GM12878 (cell line): ENCODE measurements around the gene SLC22A23. TPM values are rescaled to one million over a fixed set of nuclear protein-coding genes. Genes with fewer than 3 reads are reported as not detected.

ENCODE experiments used
- CTCF ChIP-seq, 3 experiments: IDR thresholded peaks in 2 of 3; conservative IDR thresholded peaks in 1 of 3; 2 replicates each; pipeline ENCODE4 v1.5.1; 2011; ENCODE audit warnings: low read depth in 3 of 3, low read length in 3 of 3, mild to moderate bottlenecking in 3 of 3, control low read depth in 2 of 3, moderate library complexity in 2 of 3, inconsistent platforms in 1 of 3, mixed read lengths in 1 of 3; ENCODE audit not compliant: control insufficient read depth in 2 of 3, insufficient read depth in 1 of 3; ENCODE audit errors: extremely low read depth in 1 of 3
- FOS ChIP-seq: IDR thresholded peaks from 3 replicates; pipeline ENCODE4 v1.6.1; 2011; ENCODE audit warnings: borderline replicate concordance; ENCODE audit not compliant: insufficient read length; ENCODE audit errors: extremely low read depth
- GABPA ChIP-seq: IDR thresholded peaks from 2 replicates; pipeline ENCODE4 v1.6.1; 2014; ENCODE audit warnings: antibody characterized with exemption, low read depth, mild to moderate bottlenecking, inconsistent platforms
- IKZF2 ChIP-seq, 2 experiments: fragments of 450-650 bp; IDR thresholded peaks; 2 replicates each; pipeline ENCODE4 v1.6.1; 2017; ENCODE audit warnings: mild to moderate bottlenecking in 2 of 2, moderate library complexity in 2 of 2
- MTA2 ChIP-seq: fragments of 450-650 bp; IDR thresholded peaks from 2 replicates; pipeline ENCODE4 v1.6.1; 2016; ENCODE audit warnings: low read depth, mild to moderate bottlenecking, moderate library complexity
- MTA3 ChIP-seq: IDR thresholded peaks from 2 replicates; pipeline ENCODE4 v1.6.1; 2012; ENCODE audit warnings: low read length, inconsistent platforms, borderline replicate concordance
- NFYA ChIP-seq: IDR thresholded peaks from 2 replicates; pipeline ENCODE4 v1.6.1; 2011; ENCODE audit warnings: low read depth, mild to moderate bottlenecking, low read length, improper control_type of control experiment, borderline replicate concordance
- NFYB ChIP-seq: IDR thresholded peaks from 2 replicates; pipeline ENCODE4 v1.6.1; 2011; ENCODE audit warnings: low read depth, mild to moderate bottlenecking, low read length, improper control_type of control experiment, moderate library complexity; ENCODE audit not compliant: insufficient read depth
- NR2F1 ChIP-seq: fragments of 450-650 bp; conservative IDR thresholded peaks from 2 replicates; pipeline ENCODE4 v1.6.1; 2017; ENCODE audit warnings: mild to moderate bottlenecking
- NRF1 ChIP-seq: conservative IDR thresholded peaks from 2 replicates; pipeline ENCODE4 v1.6.1; 2011; ENCODE audit warnings: mild to moderate bottlenecking, low read depth, low read length, improper control_type of control experiment
- POLR2AphosphoS2 ChIP-seq: IDR thresholded peaks from 2 replicates; pipeline ENCODE4 v1.6.1; 2011; ENCODE audit warnings: low read depth, mild to moderate bottlenecking, low read length, improper control_type of control experiment, moderate library complexity
- POLR2AphosphoS5 ChIP-seq: IDR thresholded peaks from 2 replicates; pipeline ENCODE4 v1.6.1; 2011; ENCODE audit warnings: mild to moderate bottlenecking, low read length, inconsistent platforms
- POU2F2 ChIP-seq: IDR thresholded peaks from 3 replicates; pipeline ENCODE4 v1.6.1; 2011; ENCODE audit warnings: low read depth, mild to moderate bottlenecking, low read length, borderline replicate concordance
- RELA ChIP-seq: fragments of 450-650 bp; IDR thresholded peaks from 2 replicates; pipeline ENCODE4 v1.8.0; 2014; ENCODE audit warnings: borderline replicate concordance; ENCODE audit not compliant: partially characterized antibody
- SMC3 ChIP-seq: IDR thresholded peaks from 2 replicates; pipeline ENCODE4 v1.6.1; 2011; ENCODE audit warnings: low read length, improper control_type of control experiment, borderline replicate concordance
- TCF3 ChIP-seq: IDR thresholded peaks from 2 replicates; pipeline ENCODE4 v1.6.1; 2012; ENCODE audit warnings: low read depth, mild to moderate bottlenecking, low read length, borderline replicate concordance; ENCODE audit not compliant: insufficient read depth
- TCF7 ChIP-seq: IDR thresholded peaks from 2 replicates; pipeline ENCODE4 v1.6.1; 2014; ENCODE audit warnings: antibody characterized with exemption, borderline replicate concordance
- ZBTB11 ChIP-seq: fragments of 450-650 bp; formaldehyde crosslinking; IDR thresholded peaks from 2 replicates; pipeline ENCODE4 v1.5.0; 2022; ENCODE audit warnings: mild to moderate bottlenecking, missing genetic modification characterization
- ZNF622 ChIP-seq: fragments of 450-650 bp; IDR thresholded peaks from 2 replicates; pipeline ENCODE4 v1.6.1; 2017; ENCODE audit warnings: mild to moderate bottlenecking, inconsistent platforms
- polyA plus RNA-seq, 11 experiments: library from polyadenylated mRNA; depleted of rRNA in 4 of 11; unstranded in 6 of 11; stranded (reverse) in 5 of 11; fragments of >200 nt; fragmentation: Nextera tagmentation in 4 of 11; fragmentation: Illumina TruSeq in 1 of 11; extraction: Ambion mirVana in 4 of 11; extraction: Trizol in 1 of 11; gene quantifications; 1 replicate in 1 of 11; 2 replicates in 10 of 11; pipeline versions ENCODE4 v1.2.1 to v1.2.3, GENCODE V29; 2011 to 2016; ENCODE audit warnings: inconsistent platforms in 2 of 11, missing spikeins in 2 of 11, low read depth in 1 of 11
- total RNA-seq, 4 experiments: library from RNA; depleted of rRNA in 3 of 4; stranded (reverse); fragments of >200 nt in 3 of 4; fragmentation: Illumina TruSeq in 1 of 4; extraction: Trizol in 1 of 4; gene quantifications; 2 replicates each; pipeline versions ENCODE4 v1.2.1 to v1.2.3, GENCODE V29; 2013 to 2021
- TF ChIP-seq, protein P1 (sequence below): fragments of 450-650 bp; IDR thresholded peaks from 2 replicates; pipeline ENCODE4 v1.6.1; 2017; ENCODE audit warnings: mild to moderate bottlenecking
- TF ChIP-seq, protein P2 (sequence below): fragments of 450-650 bp; IDR thresholded peaks from 2 replicates; pipeline ENCODE4 v1.6.1; 2017; ENCODE audit warnings: mild to moderate bottlenecking, moderate library complexity

SLC22A23 gene
- total and polyA plus RNA-seq, 10 of the 15 experiments (the other 5 are each of a cell fraction or from before 2014, with no cell fraction given): 0.20 to 2.4 (median 0.74) TPM

GRCh38 chr6:3388786-3389185 lies 68.1 kb downstream of the SLC22A23 start (continued):
- TF ChIP-seq POU2F2: no peak
- no peak for TF ChIP-seq NFYA
- TF ChIP-seq NFYB: no peak
- no peak for TF ChIP-seq SMC3
- TF ChIP-seq MTA3: no peak
- TF ChIP-seq, protein P1, sequence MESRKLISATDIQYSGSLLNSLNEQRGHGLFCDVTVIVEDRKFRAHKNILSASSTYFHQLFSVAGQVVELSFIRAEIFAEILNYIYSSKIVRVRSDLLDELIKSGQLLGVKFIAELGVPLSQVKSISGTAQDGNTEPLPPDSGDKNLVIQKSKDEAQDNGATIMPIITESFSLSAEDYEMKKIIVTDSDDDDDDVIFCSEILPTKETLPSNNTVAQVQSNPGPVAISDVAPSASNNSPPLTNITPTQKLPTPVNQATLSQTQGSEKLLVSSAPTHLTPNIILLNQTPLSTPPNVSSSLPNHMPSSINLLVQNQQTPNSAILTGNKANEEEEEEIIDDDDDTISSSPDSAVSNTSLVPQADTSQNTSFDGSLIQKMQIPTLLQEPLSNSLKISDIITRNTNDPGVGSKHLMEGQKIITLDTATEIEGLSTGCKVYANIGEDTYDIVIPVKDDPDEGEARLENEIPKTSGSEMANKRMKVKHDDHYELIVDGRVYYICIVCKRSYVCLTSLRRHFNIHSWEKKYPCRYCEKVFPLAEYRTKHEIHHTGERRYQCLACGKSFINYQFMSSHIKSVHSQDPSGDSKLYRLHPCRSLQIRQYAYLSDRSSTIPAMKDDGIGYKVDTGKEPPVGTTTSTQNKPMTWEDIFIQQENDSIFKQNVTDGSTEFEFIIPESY: no peak
- peak; percentile 92 for TF ChIP-seq NR2F1
- TF ChIP-seq ZBTB11: no peak
- TF ChIP-seq TCF7: no peak
- TF ChIP-seq NRF1: no peak
- peak; percentile 83 for TF ChIP-seq MTA2
- TF ChIP-seq FOS: no peak
- no peak for TF ChIP-seq POLR2AphosphoS5
- peak; percentile 91 to 97 for TF ChIP-seq IKZF2 (IDR thresholded peaks at IDR 0.05)
- no peak for TF ChIP-seq TCF3
- TF ChIP-seq, protein P2, sequence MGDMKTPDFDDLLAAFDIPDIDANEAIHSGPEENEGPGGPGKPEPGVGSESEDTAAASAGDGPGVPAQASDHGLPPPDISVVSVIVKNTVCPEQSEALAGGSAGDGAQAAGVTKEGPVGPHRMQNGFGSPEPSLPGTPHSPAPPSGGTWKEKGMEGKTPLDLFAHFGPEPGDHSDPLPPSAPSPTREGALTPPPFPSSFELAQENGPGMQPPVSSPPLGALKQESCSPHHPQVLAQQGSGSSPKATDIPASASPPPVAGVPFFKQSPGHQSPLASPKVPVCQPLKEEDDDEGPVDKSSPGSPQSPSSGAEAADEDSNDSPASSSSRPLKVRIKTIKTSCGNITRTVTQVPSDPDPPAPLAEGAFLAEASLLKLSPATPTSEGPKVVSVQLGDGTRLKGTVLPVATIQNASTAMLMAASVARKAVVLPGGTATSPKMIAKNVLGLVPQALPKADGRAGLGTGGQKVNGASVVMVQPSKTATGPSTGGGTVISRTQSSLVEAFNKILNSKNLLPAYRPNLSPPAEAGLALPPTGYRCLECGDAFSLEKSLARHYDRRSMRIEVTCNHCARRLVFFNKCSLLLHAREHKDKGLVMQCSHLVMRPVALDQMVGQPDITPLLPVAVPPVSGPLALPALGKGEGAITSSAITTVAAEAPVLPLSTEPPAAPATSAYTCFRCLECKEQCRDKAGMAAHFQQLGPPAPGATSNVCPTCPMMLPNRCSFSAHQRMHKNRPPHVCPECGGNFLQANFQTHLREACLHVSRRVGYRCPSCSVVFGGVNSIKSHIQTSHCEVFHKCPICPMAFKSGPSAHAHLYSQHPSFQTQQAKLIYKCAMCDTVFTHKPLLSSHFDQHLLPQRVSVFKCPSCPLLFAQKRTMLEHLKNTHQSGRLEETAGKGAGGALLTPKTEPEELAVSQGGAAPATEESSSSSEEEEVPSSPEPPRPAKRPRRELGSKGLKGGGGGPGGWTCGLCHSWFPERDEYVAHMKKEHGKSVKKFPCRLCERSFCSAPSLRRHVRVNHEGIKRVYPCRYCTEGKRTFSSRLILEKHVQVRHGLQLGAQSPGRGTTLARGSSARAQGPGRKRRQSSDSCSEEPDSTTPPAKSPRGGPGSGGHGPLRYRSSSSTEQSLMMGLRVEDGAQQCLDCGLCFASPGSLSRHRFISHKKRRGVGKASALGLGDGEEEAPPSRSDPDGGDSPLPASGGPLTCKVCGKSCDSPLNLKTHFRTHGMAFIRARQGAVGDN: no peak
- TF ChIP-seq CTCF (IDR thresholded peaks at IDR 0.05 in 2 of 3, conservative IDR thresholded peaks at IDR 0.05 in 1 of 3; ENCODE audit: control insufficient read depth in 2 of 3, extremely low read depth in 1 of 3, insufficient read depth in 1 of 3, low read depth in 3 of 3, low read length in 3 of 3): no peak
- TF ChIP-seq POLR2AphosphoS2: no peak
- no peak for TF ChIP-seq RELA
- TF ChIP-seq ZNF622: no peak
- no peak for TF ChIP-seq GABPA
